Measurements from ENCODE around the gene TMEFF1. TPM values are rescaled to one million over a fixed set of nuclear protein-coding genes. Genes with fewer than 3 reads are reported as not detected.

Gene TMEFF1
- polyA plus RNA-seq, 4 donors = 0.30 to 0.90 TPM; not detected in 2

GRCh38 chr9:100589582-100589981 lies 116.6 kb downstream of the TMEFF1 start:
- Histone ChIP-seq H3K27me3 (ENCODE audit: control insufficient read depth in 3 of 3, insufficient read depth in 3 of 3, low read length in 3 of 3) (no peaks in the 10 kb centered on the region), H3K4me3 (ENCODE audit: low read depth in 1 of 3, low read length in 3 of 3) (no peak overlapping the region), H3K27ac (ENCODE audit: low read depth in 1 of 3, low read length in 2 of 3) (no peak overlapping the region), H3K36me3 (ENCODE audit: control insufficient read depth in 3 of 3, insufficient read depth in 2 of 3, low read depth in 1 of 3, low read length in 3 of 3) (no peaks in the 10 kb centered on the region), H3K9me3 (ENCODE audit: control insufficient read depth in 2 of 2, insufficient read depth in 1 of 2, low read depth in 1 of 2, low read length in 1 of 2) (no peaks in the 10 kb centered on the region), H3K4me1 (ENCODE audit: control insufficient read depth in 3 of 3, insufficient read depth in 2 of 3, low read depth in 1 of 3, low read length in 2 of 3) (no peaks in the 10 kb centered on the region)
- no peak for DNase-seq
- FAIRE-seq = no peak
- 82 to 88% (median 84%) methylated on average over 5 of the region's 5 CpGs for WGBS, 3 donors

- H3K27me3 ChIP-seq (ENCODE audit: control insufficient read depth in 3 of 3, insufficient read depth in 3 of 3, low read length in 3 of 3) = no peaks in the 10 kb centered on the region
- no peak overlapping the region for H3K4me3 ChIP-seq (ENCODE audit: low read depth in 1 of 3, low read length in 3 of 3)
- no peaks in the 10 kb centered on the region for H3K36me3 ChIP-seq (ENCODE audit: control insufficient read depth in 3 of 3, insufficient read depth in 2 of 3, low read depth in 1 of 3, low read length in 3 of 3)
- FAIRE-seq (no peak), DNase-seq (no peak)
- H3K27ac ChIP-seq (ENCODE audit: low read depth in 1 of 3, low read length in 2 of 3) = no peak overlapping the region
- H3K9me3 ChIP-seq (ENCODE audit: control insufficient read depth in 2 of 2, insufficient read depth in 1 of 2, low read depth in 1 of 2, low read length in 1 of 2) = no peaks in the 10 kb centered on the region
- no peaks in the 10 kb centered on the region for H3K4me1 ChIP-seq (ENCODE audit: control insufficient read depth in 3 of 3, insufficient read depth in 2 of 3, low read depth in 1 of 3, low read length in 2 of 3)
- WGBS, 3 donors = 57 to 85% (median 81%) methylated on average over 2 of the region's 2 CpGs
Measured at GRCh38 chr9:100590481-100590880, 117.5 kb downstream of the TMEFF1 start.

GRCh38 chr9:100591139-100591538 lies 118.2 kb downstream of the TMEFF1 start:
- Histone ChIP-seq H3K27me3 (ENCODE audit: control insufficient read depth in 3 of 3, insufficient read depth in 3 of 3, low read length in 3 of 3) (no peaks in the 10 kb centered on the region), H3K27ac (ENCODE audit: low read depth in 1 of 3, low read length in 2 of 3) (no peak overlapping the region), H3K4me1 (ENCODE audit: control insufficient read depth in 3 of 3, insufficient read depth in 2 of 3, low read depth in 1 of 3, low read length in 2 of 3) (no peaks in the 10 kb centered on the region), H3K36me3 (ENCODE audit: control insufficient read depth in 3 of 3, insufficient read depth in 2 of 3, low read depth in 1 of 3, low read length in 3 of 3) (no peaks in the 10 kb centered on the region), H3K9me3 (ENCODE audit: control insufficient read depth in 2 of 2, insufficient read depth in 1 of 2, low read depth in 1 of 2, low read length in 1 of 2) (no peaks in the 10 kb centered on the region), H3K4me3 (ENCODE audit: low read depth in 1 of 3, low read length in 3 of 3) (no peak overlapping the region)
- DNase-seq = no peak
- WGBS, 3 donors = 92 to 93% (median 92%) methylated on average over 6 of the region's 6 CpGs
- no peak for FAIRE-seq

GRCh38 chr9:100591639-100592412 lies 118.9 kb downstream of the TMEFF1 start:
- H3K27ac ChIP-seq (ENCODE audit: low read depth in 1 of 3, low read length in 2 of 3) = no peak overlapping the region
- H3K4me1 ChIP-seq (ENCODE audit: control insufficient read depth in 3 of 3, insufficient read depth in 2 of 3, low read depth in 1 of 3, low read length in 2 of 3) = no peaks in the 10 kb centered on the region
- no peaks in the 10 kb centered on the region for H3K36me3 ChIP-seq (ENCODE audit: control insufficient read depth in 3 of 3, insufficient read depth in 2 of 3, low read depth in 1 of 3, low read length in 3 of 3)
- FAIRE-seq (no peak), DNase-seq (no peak)
- H3K9me3 ChIP-seq (ENCODE audit: control insufficient read depth in 2 of 2, insufficient read depth in 1 of 2, low read depth in 1 of 2, low read length in 1 of 2) = no peaks in the 10 kb centered on the region
- H3K4me3 ChIP-seq (ENCODE audit: low read depth in 1 of 3, low read length in 3 of 3) = no peak overlapping the region
- WGBS, 3 donors = 75 to 84% (median 76%) methylated on average over 5 of the region's 5 CpGs
- H3K27me3 ChIP-seq (ENCODE audit: control insufficient read depth in 3 of 3, insufficient read depth in 3 of 3, low read length in 3 of 3) = no peaks in the 10 kb centered on the region

- H3K36me3 ChIP-seq (ENCODE audit: control insufficient read depth in 3 of 3, insufficient read depth in 2 of 3, low read depth in 1 of 3, low read length in 3 of 3) = no peaks in the 10 kb centered on the region
- no peak overlapping the region for H3K27ac ChIP-seq (ENCODE audit: low read depth in 1 of 3, low read length in 2 of 3)
- H3K27me3 ChIP-seq (ENCODE audit: control insufficient read depth in 3 of 3, insufficient read depth in 3 of 3, low read length in 3 of 3) = no peaks in the 10 kb centered on the region
- peak; percentile 86 for FAIRE-seq
- H3K4me3 ChIP-seq (ENCODE audit: low read depth in 1 of 3, low read length in 3 of 3) = no peak overlapping the region
- H3K9me3 ChIP-seq (ENCODE audit: control insufficient read depth in 2 of 2, insufficient read depth in 1 of 2, low read depth in 1 of 2, low read length in 1 of 2) = no peaks in the 10 kb centered on the region
- H3K4me1 ChIP-seq (ENCODE audit: control insufficient read depth in 3 of 3, insufficient read depth in 2 of 3, low read depth in 1 of 3, low read length in 2 of 3) = peaks cover 0 to 3% (median 3%) of the 10 kb centered on the region in 3 donors
- 28 to 47% (median 33%) methylated on average over 3 of the region's 3 CpGs for WGBS, 3 donors
- peak; percentile 59 to 74 for DNase-seq
Measured at GRCh38 chr9:100595391-100596199, 122.6 kb downstream of the TMEFF1 start.

GRCh38 chr9:100597236-100597635 lies 124.3 kb downstream of the TMEFF1 start:
- DNase-seq = no peak
- no peaks in the 10 kb centered on the region for H3K27me3 ChIP-seq (ENCODE audit: control insufficient read depth in 3 of 3, insufficient read depth in 3 of 3, low read length in 3 of 3)
- no peak overlapping the region for H3K27ac ChIP-seq (ENCODE audit: low read depth in 1 of 3, low read length in 2 of 3)
- FAIRE-seq = no peak
- 39 to 56% (median 54%) methylated on average over 6 of the region's 6 CpGs for WGBS, 3 donors
- H3K9me3 ChIP-seq (ENCODE audit: control insufficient read depth in 2 of 2, insufficient read depth in 1 of 2, low read depth in 1 of 2, low read length in 1 of 2) = no peaks in the 10 kb centered on the region
- H3K36me3 ChIP-seq (ENCODE audit: control insufficient read depth in 3 of 3, insufficient read depth in 2 of 3, low read depth in 1 of 3, low read length in 3 of 3) = no peaks in the 10 kb centered on the region
- H3K4me1 ChIP-seq (ENCODE audit: control insufficient read depth in 3 of 3, insufficient read depth in 2 of 3, low read depth in 1 of 3, low read length in 2 of 3) = peaks cover 0 to 3% (median 3%) of the 10 kb centered on the region in 3 donors
- H3K4me3 ChIP-seq (ENCODE audit: low read depth in 1 of 3, low read length in 3 of 3) = no peak overlapping the region

- H3K4me1 ChIP-seq (ENCODE audit: control insufficient read depth in 3 of 3, insufficient read depth in 2 of 3, low read depth in 1 of 3, low read length in 2 of 3) = peaks cover 0 to 3% (median 3%) of the 10 kb centered on the region in 3 donors
- no peaks in the 10 kb centered on the region for H3K27me3 ChIP-seq (ENCODE audit: control insufficient read depth in 3 of 3, insufficient read depth in 3 of 3, low read length in 3 of 3)
- peak overlapping the region in 1 of 3 donors; percentile 37 for H3K27ac ChIP-seq (ENCODE audit: low read depth in 1 of 3, low read length in 2 of 3)
- H3K4me3 ChIP-seq (ENCODE audit: low read depth in 1 of 3, low read length in 3 of 3) = peak overlapping the region in 2 of 3 donors; percentile 50 to 54
- peak; percentile 81 to 93 for DNase-seq
- H3K9me3 ChIP-seq (ENCODE audit: control insufficient read depth in 2 of 2, insufficient read depth in 1 of 2, low read depth in 1 of 2, low read length in 1 of 2) = no peaks in the 10 kb centered on the region
- no peaks in the 10 kb centered on the region for H3K36me3 ChIP-seq (ENCODE audit: control insufficient read depth in 3 of 3, insufficient read depth in 2 of 3, low read depth in 1 of 3, low read length in 3 of 3)
- FAIRE-seq = no peak
- WGBS, 3 donors = 0 to 2% (median 1%) methylated on average over 38 to 41 of the region's 41 CpGs
Measured at GRCh38 chr9:100598641-100599145, 125.7 kb downstream of the TMEFF1 start.

- Histone ChIP-seq H3K4me1 (ENCODE audit: control insufficient read depth in 3 of 3, insufficient read depth in 2 of 3, low read depth in 1 of 3, low read length in 2 of 3) (peaks cover 0 to 3% (median 3%) of the 10 kb centered on the region in 3 donors), H3K36me3 (ENCODE audit: control insufficient read depth in 3 of 3, insufficient read depth in 2 of 3, low read depth in 1 of 3, low read length in 3 of 3) (no peaks in the 10 kb centered on the region), H3K9me3 (ENCODE audit: control insufficient read depth in 2 of 2, insufficient read depth in 1 of 2, low read depth in 1 of 2, low read length in 1 of 2) (no peaks in the 10 kb centered on the region), H3K4me3 (ENCODE audit: low read depth in 1 of 3, low read length in 3 of 3) (no peak overlapping the region), H3K27me3 (ENCODE audit: control insufficient read depth in 3 of 3, insufficient read depth in 3 of 3, low read length in 3 of 3) (no peaks in the 10 kb centered on the region), H3K27ac (ENCODE audit: low read depth in 1 of 3, low read length in 2 of 3) (no peak overlapping the region)
- WGBS, 3 donors = 66 to 80% (median 67%) methylated on average over 7 of the region's 7 CpGs
- no peak for DNase-seq
- FAIRE-seq = no peak
Measured at GRCh38 chr9:100600521-100601079, 127.7 kb downstream of the TMEFF1 start.
